ENCODE data around the gene RNF26.
"Not testable (repeated sequence)": the region's sequence is repeated elsewhere in the genome, so short reads cannot be mapped to it uniquely, and the experiment has no call there.

The RNF26 gene

GRCh38 chr11:119372260-119373058 lies 38.1 kb downstream of the RNF26 start:
- no peak for DNase-seq

DNA sequence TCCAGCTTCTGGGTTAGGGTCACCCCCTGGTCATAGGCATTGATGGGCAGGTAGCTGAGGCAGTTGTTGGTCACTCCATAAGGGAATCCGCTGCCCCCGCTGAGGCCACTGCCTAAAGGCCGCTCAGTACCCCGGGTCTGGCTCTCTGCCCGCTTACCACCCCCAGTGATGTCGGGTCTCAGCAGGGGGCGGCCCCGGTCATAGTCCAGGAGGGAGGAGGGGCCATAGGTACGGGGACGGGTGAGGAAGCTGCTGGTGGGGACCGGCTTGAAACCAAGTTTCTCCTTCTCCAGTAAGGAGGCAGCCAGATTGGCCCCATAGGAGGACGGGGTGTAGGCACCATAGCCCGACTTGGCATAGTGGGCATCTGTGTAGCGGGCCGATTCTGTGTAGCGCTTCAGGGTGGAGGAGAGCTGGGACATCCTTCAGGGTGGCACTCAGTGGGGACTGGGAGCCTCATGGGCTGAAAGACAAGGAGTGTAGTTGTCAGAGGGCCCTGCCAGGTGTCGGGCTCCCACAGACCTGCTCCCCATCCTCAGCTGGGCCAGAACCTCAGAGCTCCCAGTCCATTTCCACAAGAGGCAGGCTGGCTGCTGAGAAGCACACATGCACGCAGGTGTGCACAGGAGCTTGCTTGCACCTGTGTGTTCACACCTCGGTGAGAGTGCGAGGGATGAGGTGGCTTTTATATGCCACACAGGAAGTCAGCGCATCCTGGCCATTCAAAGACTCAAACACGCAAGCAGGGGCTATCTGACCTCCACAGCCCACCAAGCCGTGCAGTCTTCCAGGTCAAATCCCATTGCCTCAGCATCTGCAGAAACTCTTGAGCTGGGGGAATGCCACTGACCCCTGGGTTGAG lies 39.0 kb downstream of the RNF26 start:
- no peak for DNase-seq

- peak; percentile 47 to 52 for DNase-seq
Observed at GRCh38 chr11:119373921-119374631, 39.7 kb downstream of the RNF26 start.

- no peak for DNase-seq
Observed at GRCh38 chr11:119374632-119375336, 40.5 kb downstream of the RNF26 start.

- DNase-seq = no peak
Observed at GRCh38 chr11:119375337-119376196, 41.2 kb downstream of the RNF26 start.

GRCh38 chr11:119376197-119376847 lies 42.0 kb downstream of the RNF26 start:
- no peak for DNase-seq

DNA sequence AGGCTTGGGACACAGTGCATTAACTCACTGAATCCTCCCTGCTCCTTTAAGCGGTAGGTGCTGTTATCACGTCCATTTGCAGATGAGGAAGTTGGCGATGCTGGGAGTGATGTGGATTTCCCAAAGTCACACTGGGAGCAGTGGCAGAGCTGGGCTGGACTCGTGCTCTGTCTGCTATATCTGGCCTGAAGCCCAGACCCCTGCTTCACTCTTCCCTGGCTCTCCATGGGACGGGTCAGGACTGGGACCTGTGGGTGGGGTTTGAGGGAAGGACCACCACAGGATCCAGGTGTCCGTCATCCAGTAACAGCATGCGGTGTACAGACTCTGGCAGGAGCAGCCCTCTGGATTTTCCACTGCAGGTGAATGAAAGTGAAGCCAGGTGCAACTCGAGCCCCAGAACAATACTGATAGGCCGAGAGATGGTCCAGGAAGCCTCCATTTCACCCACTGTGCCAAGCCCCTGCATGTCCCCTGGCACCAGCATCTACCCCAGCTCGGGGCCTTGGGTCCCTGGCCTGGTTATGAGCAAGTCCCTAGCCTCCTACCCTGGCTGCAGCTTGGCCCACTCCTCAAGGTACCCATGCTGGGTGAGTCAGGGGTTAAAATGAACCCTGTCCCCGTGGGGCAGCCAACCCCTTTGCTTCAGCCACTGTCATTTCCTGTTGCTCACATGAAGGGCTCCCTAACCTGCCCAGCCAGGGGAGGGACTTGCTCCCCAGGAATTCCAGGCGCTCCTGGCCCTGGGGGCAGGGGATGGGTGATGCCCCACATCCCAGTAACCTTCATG lies 43.0 kb downstream of the RNF26 start:
- DNase-seq = no peak

DNA sequence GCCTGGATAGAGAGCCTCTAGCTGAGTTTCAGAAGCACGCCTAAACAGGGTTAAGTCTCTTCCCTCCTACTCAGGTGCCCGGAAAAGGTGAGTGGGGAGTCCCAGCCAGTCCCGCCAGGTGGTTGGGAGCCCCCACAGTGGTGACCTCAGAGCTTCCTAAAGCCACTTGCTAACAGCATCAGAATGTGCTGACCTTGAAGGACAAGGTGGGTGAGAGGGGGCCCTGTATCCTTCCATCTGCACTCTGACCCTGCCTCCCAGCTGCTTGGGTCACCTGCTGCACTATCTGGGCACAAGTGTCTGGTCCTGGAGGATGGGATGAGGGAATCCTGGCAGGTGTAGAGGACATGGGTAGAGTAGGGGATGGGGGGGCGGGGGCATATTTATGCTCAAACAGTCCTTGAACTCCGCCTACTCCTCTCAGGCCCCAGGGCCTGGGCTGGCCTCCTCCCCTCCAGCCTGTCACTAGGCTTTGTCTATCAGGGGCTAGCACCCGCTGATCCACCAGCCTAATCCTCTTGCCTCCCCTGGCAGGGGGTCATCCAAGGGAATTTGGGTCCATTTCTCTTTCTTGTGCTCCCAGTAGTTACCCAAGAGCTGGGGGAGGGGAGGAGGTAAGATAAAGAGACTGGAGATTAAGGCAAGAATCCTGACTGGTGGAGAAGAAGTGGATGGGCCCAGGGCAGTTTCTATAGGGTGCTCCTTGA lies 43.8 kb downstream of the RNF26 start:
- no peak for DNase-seq

DNA sequence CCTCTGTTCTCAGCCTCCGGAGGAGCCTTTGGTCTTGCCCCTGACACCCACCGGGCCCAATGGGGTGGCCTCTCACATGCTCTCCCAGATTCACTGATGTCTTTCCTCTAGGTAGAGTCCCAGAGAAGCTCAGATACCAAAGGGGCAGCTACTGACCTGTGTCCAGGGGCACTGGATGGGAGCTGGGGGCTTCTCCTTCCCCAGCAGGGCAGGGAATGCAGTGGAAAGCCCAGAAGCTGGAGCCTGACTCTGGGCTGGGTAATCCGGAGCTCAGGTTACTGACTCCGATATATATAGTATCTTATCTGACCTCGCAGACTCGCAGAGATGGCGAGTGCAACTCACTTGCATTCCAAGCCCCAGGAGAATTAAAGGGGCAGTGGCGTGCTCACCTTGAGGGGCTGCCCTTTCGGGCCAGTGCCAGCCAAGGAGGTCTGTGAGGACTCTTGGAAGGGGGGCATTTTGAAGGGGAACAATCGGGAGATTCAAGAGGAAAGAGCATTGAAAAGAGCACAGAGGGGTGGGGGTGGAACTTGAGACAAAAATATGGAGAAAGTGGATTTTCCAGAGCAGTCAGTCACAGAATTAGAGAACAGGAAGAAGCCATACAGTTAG lies 44.6 kb downstream of the RNF26 start:
- no peak for DNase-seq

DNA sequence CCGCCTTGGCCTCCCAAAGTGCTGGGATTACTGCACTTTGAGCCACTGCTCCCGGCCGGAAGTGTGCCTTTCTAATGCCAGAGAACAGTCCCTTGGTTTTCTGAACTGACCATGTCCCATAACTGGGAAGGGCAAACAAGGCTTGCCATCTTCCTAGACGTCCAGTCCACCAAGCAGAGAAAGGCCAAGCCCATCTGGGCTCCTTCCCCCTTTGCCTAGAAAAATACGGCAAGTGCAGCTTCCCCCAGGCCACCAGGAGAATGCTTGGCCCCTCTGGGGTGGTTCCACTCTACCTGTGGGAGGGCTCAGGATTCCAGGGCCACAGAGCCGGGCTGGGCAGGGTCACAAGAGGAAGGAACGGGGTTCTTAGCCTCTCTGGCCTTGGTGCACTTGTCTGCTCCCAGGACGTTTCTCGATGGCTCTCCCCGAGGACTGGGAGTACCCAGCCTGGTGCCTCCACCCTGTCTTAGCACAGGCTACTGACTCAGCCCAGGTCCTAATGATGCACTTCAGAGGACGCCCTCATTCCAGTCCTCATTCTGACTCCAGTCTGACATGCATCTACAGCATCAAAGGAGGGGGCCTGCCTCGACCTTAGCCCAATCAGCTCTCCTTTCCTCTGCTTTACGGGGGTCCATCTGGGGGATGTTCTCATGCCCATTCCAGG lies 46.0 kb downstream of the RNF26 start:
- DNase-seq = no peak

GRCh38 chr11:119380827-119381180 lies 46.5 kb downstream of the RNF26 start:
- DNase-seq = no peak

GRCh38 chr11:119381181-119381988 lies 47.1 kb downstream of the RNF26 start, which contains the start of gene USP2:
Gene USP2, minus strand, starts transcription at chr11:119381690. Its CDS starts 8,210 bp downstream, at chr11:119373480.
- DNase-seq = peak; percentile 98 to 99

DNA sequence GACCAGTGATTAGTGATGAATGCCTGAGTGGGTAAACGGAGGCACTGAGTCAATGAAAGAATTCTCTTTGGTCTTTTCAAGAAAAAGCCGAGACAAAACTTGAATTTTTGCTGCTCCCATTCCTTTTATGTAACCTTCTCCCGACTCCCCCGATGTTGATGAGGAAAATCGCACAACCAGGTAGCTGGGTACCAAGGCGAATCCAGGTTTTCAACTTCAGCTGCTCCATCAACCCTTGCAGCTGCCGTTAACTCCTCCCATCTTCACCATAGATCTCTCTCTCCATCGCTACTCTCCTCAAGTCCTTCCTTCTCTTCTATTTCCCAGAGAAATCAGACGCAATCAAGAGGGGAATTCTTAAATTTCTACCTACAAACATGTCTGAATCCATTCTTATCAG lies 47.8 kb downstream of the RNF26 start:
- DNase-seq = no peak

DNA sequence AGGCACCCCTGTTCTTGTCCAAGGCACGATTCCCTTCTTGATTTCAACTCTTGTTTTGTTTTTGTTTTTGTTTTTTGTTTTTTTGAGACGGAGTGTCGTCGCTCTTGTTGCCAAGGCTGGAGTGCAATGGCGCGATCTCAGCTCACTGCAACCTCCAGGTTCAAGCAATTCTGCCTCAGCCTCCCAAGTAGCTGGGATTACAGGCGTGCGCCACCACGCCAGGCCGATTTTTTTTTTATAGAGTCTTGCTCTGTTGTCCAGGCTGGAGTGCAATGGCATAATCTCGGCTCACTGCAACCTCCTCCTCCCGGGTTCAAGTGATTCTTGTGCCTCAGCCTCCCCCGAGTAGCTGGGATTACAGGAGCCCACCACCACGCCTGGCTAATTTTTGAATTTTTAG lies 48.2 kb downstream of the RNF26 start:
- not testable (repeated sequence) for DNase-seq

DNA sequence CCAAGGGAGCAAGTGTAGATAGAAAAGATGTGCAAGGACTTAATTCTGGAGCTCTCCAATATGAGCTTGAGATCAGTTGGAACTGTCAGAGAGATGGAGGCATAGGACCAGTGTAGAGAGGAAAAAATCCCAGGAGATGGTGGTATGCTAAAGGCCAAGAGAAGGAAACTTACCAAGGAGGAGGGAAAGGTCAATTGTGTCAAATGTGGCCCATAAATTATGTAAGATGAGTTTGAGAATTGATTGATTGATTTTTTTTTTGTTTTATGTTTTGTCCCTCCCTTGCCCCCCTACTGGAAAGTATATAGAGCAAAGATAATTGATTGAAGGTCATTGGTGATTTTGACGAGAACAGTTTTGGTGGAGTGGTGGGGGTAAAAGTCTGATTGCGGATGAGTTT lies 50.0 kb downstream of the RNF26 start:
- no peak for DNase-seq

All from stimulated activated CD4-positive, alpha-beta T cell treated with anti-CD3 and anti-CD28 coated beads, Interleukin-2, amount 100 ng/mL, for 48 hours (primary cell).